ENCODE results near the gene BTNL3. TPM values are rescaled to one million over a fixed set of nuclear protein-coding genes. Genes with fewer than 3 reads are reported as not detected.

Gene BTNL3
- total and polyA plus RNA-seq, 2 experiments from 2014 or later: 0.08 TPM; not detected in 1

DNA sequence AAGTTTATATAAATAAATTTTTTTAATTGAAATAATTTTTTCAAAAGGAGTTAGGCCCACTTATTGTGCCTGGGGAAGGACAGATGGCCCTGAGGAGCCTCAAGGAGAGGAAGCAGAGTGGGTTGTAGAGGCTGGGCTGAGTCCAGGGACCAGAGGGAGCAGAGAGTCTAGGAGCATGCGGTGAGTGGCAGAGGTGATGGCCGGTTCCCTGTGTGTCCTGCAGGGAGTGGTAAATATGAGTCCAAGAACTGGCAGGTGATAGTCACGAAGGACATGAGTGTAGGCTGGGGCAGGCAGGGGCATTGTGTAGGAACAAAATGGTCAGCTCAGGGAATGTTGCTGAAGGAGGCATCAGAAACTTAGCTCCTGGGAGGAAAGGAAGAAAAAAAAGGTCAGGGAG lies 43.1 kb downstream of the BTNL3 start:
- ATAC-seq (no peak), DNase-seq (ENCODE audit: low spot score) (no peak)
- no peaks in the 10 kb centered on the region for H4K20me1 ChIP-seq (replicated peaks; ENCODE audit: insufficient read depth)
- Mint-ChIP-seq H3K27me3 (ENCODE audit: insufficient read depth, low read depth, poor library complexity) (peaks cover 14% of the 10 kb centered on the region), H3K9me3 (peaks cover 5% of the 10 kb centered on the region), H3K27ac (no peak overlapping the region), H3K36me3 (ENCODE audit: low read depth) (no peaks in the 10 kb centered on the region), H3K4me1 (peaks cover 21% of the 10 kb centered on the region), H3K4me3 (no peak overlapping the region)
- no peaks in the 10 kb centered on the region for H3K9me2 ChIP-seq (ENCODE audit: insufficient read depth)
- peak overlapping the region; percentile 70 for H2AFZ ChIP-seq
- no peaks in the 10 kb centered on the region for H3F3A ChIP-seq (replicated peaks; ENCODE audit: low read depth)
- H3K4me1 ChIP-seq (ENCODE audit: insufficient read depth): peaks cover 6% of the 10 kb centered on the region; the same call in 1 of the 2 replicates
- H3K4me2 ChIP-seq: peak overlapping the region; percentile 11; the same call in 1 of the 2 replicates
- no peaks in the 10 kb centered on the region for H3K36me3 ChIP-seq (ENCODE audit: insufficient read depth)
- H3K27me3 ChIP-seq (ENCODE audit: insufficient read depth): peaks cover 9% of the 10 kb centered on the region
- no peak overlapping the region for H3K27ac ChIP-seq (ENCODE audit: low read depth)
- no peaks in the 10 kb centered on the region for H3K79me2 ChIP-seq (replicated peaks; ENCODE audit: insufficient read depth)
- no peak for TF ChIP-seq ZNF114 (CRISPR knock-in tag; IDR thresholded peaks at IDR 0.05)
- TF ChIP-seq ETS1 (IDR thresholded peaks at IDR 0.05): no peak
- no peak overlapping the region for H3K4me3 ChIP-seq

- H2AFZ ChIP-seq: peak overlapping the region; percentile 72
- Mint-ChIP-seq H3K4me1 (peaks cover 16% of the 10 kb centered on the region), H3K4me3 (no peak overlapping the region), H3K27me3 (ENCODE audit: insufficient read depth, low read depth, poor library complexity) (peaks cover 5% of the 10 kb centered on the region), H3K9me3 (peaks cover 8% of the 10 kb centered on the region), H3K27ac (no peak overlapping the region), H3K36me3 (ENCODE audit: low read depth) (no peaks in the 10 kb centered on the region; the same call in 2 of the 3 replicates)
- H3F3A ChIP-seq (replicated peaks; ENCODE audit: low read depth): no peaks in the 10 kb centered on the region
- H3K9me2 ChIP-seq (ENCODE audit: insufficient read depth): 0 out of 2 replicates have a peak, but pooled peaks cover 4% of the 10 kb centered on the region
- no peaks in the 10 kb centered on the region for H4K20me1 ChIP-seq (replicated peaks; ENCODE audit: insufficient read depth)
- DNase-seq (ENCODE audit: low spot score) (no peak), ATAC-seq (peak; percentile 20)
- no peaks in the 10 kb centered on the region for H3K36me3 ChIP-seq (ENCODE audit: insufficient read depth)
- H3K4me3 ChIP-seq: no peak overlapping the region
- peaks cover 8% of the 10 kb centered on the region for H3K27me3 ChIP-seq (ENCODE audit: insufficient read depth)
- H3K27ac ChIP-seq (ENCODE audit: low read depth): no peak overlapping the region
- no peak overlapping the region for H3K4me2 ChIP-seq
- H3K4me1 ChIP-seq (ENCODE audit: insufficient read depth): no peaks in the 10 kb centered on the region; the same call in 1 of the 2 replicates
- H3K79me2 ChIP-seq (replicated peaks; ENCODE audit: insufficient read depth): no peaks in the 10 kb centered on the region; the same call in 1 of the 2 replicates
- TF ChIP-seq JUNB (IDR thresholded peaks at IDR 0.05; ENCODE audit: unreplicated experiment): no peak
- TF ChIP-seq ZNF114 (CRISPR knock-in tag; IDR thresholded peaks at IDR 0.05): no peak
- TF ChIP-seq NANOG (IDR thresholded peaks at IDR 0.05; ENCODE audit: borderline replicate concordance): no peak
- TF ChIP-seq CREB1 (CRISPR knock-in tag; IDR thresholded peaks at IDR 0.05; ENCODE audit: low read depth): no peak
- TF ChIP-seq ETS1 (IDR thresholded peaks at IDR 0.05): no peak
- no peak for TF ChIP-seq ZNF331 (CRISPR knock-in tag; IDR thresholded peaks at IDR 0.05; ENCODE audit: low read depth)
- no peak for TF ChIP-seq POLR2AphosphoS5 (IDR thresholded peaks at IDR 0.05; ENCODE audit: low read depth)
- TF ChIP-seq, protein P1, sequence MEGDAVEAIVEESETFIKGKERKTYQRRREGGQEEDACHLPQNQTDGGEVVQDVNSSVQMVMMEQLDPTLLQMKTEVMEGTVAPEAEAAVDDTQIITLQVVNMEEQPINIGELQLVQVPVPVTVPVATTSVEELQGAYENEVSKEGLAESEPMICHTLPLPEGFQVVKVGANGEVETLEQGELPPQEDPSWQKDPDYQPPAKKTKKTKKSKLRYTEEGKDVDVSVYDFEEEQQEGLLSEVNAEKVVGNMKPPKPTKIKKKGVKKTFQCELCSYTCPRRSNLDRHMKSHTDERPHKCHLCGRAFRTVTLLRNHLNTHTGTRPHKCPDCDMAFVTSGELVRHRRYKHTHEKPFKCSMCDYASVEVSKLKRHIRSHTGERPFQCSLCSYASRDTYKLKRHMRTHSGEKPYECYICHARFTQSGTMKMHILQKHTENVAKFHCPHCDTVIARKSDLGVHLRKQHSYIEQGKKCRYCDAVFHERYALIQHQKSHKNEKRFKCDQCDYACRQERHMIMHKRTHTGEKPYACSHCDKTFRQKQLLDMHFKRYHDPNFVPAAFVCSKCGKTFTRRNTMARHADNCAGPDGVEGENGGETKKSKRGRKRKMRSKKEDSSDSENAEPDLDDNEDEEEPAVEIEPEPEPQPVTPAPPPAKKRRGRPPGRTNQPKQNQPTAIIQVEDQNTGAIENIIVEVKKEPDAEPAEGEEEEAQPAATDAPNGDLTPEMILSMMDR (conservative IDR thresholded peaks at IDR 0.05; ENCODE audit: low read depth in 2 of 2): no peak
- no peak for TF ChIP-seq EZH2phosphoT487 (IDR thresholded peaks at IDR 0.05; ENCODE audit: unreplicated experiment)
- TF ChIP-seq STAT1 (IDR thresholded peaks at IDR 0.05; ENCODE audit: unreplicated experiment): no peak
- no peak for TF ChIP-seq EZH2 (IDR thresholded peaks at IDR 0.05; ENCODE audit: low read depth, unreplicated experiment)
- TF ChIP-seq, protein P2, sequence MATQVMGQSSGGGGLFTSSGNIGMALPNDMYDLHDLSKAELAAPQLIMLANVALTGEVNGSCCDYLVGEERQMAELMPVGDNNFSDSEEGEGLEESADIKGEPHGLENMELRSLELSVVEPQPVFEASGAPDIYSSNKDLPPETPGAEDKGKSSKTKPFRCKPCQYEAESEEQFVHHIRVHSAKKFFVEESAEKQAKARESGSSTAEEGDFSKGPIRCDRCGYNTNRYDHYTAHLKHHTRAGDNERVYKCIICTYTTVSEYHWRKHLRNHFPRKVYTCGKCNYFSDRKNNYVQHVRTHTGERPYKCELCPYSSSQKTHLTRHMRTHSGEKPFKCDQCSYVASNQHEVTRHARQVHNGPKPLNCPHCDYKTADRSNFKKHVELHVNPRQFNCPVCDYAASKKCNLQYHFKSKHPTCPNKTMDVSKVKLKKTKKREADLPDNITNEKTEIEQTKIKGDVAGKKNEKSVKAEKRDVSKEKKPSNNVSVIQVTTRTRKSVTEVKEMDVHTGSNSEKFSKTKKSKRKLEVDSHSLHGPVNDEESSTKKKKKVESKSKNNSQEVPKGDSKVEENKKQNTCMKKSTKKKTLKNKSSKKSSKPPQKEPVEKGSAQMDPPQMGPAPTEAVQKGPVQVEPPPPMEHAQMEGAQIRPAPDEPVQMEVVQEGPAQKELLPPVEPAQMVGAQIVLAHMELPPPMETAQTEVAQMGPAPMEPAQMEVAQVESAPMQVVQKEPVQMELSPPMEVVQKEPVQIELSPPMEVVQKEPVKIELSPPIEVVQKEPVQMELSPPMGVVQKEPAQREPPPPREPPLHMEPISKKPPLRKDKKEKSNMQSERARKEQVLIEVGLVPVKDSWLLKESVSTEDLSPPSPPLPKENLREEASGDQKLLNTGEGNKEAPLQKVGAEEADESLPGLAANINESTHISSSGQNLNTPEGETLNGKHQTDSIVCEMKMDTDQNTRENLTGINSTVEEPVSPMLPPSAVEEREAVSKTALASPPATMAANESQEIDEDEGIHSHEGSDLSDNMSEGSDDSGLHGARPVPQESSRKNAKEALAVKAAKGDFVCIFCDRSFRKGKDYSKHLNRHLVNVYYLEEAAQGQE (IDR thresholded peaks at IDR 0.05; ENCODE audit: unreplicated experiment): no peak
These were observed 47.6 kb downstream of the BTNL3 start for GRCh38 chr5:181035991-181036815.

Measured in GM23338 (cell line).